Hepatocyte (in vitro differentiated cells): ENCODE results near the gene TSPEAR. TPM values are rescaled to one million over a fixed set of nuclear protein-coding genes. Genes with fewer than 3 reads are reported as not detected.
"Not testable (repeated sequence)": the region's sequence is repeated elsewhere in the genome, so short reads cannot be mapped to it uniquely, and the experiment has no call there.

Source experiments
- DNase-seq: peaks from one replicate; pipeline ENCODE4 v3.0.0-alpha.2; 2016; ENCODE audit warnings: low spot score
- H2AFZ ChIP-seq: fragments of 200-600 bp; sonication (generic); 2 replicates; pipeline ENCODE4 v1.6.0; 2016; ENCODE audit warnings: antibody characterized with exemption, mild to moderate bottlenecking
- H3K27ac ChIP-seq: fragments of 200-600 bp; sonication (generic); 2 replicates; pipeline ENCODE4 v1.5.1; 2016; ENCODE audit warnings: mild to moderate bottlenecking
- H3K27me3 ChIP-seq: fragments of 200-600 bp; sonication (generic); 2 replicates; pipeline ENCODE4 v1.6.1; 2016
- H3K36me3 ChIP-seq: fragments of 200-600 bp; sonication (generic); replicated peaks from 2 replicates; pipeline ENCODE4 v1.5.1; 2016; ENCODE audit warnings: low read depth; ENCODE audit not compliant: insufficient read depth
- H3K4me1 ChIP-seq: fragments of 200-600 bp; sonication (generic); 2 replicates; pipeline ENCODE4 v1.5.1; 2016; ENCODE audit warnings: mild to moderate bottlenecking, moderate library complexity; ENCODE audit not compliant: insufficient read depth
- H3K4me2 ChIP-seq: fragments of 200-600 bp; sonication (generic); 2 replicates; pipeline ENCODE4 v1.6.0; 2016
- H3K4me3 ChIP-seq: fragments of 200-600 bp; sonication (generic); 2 replicates; pipeline ENCODE4 v1.5.1; 2016; ENCODE audit warnings: mild to moderate bottlenecking
- H3K79me2 ChIP-seq: fragments of 200-600 bp; sonication (generic); 2 replicates; pipeline ENCODE4 v1.6.0; 2017; ENCODE audit warnings: mild to moderate bottlenecking
- H3K9me2 ChIP-seq: fragments of 200-600 bp; sonication (generic); replicated peaks from 2 replicates; pipeline ENCODE4 v1.6.0; 2017; ENCODE audit warnings: mild to moderate bottlenecking; ENCODE audit not compliant: insufficient read depth
- H3K9me3 ChIP-seq: fragments of 200-600 bp; sonication (generic); 2 replicates; pipeline ENCODE4 v1.5.1; 2016; ENCODE audit warnings: low read depth, mild to moderate bottlenecking
- H4K20me1 ChIP-seq: fragments of 200-600 bp; sonication (generic); 2 replicates; pipeline ENCODE4 v1.6.0; 2016; ENCODE audit warnings: mild to moderate bottlenecking; ENCODE audit not compliant: insufficient read depth, poor library complexity, severe bottlenecking
- CTCF ChIP-seq: fragments of 200-600 bp; sonication (generic); IDR thresholded peaks from 2 replicates; pipeline ENCODE4 v1.5.1; 2016; ENCODE audit warnings: antibody characterized with exemption, mild to moderate bottlenecking; ENCODE audit not compliant: poor library complexity
- EZH2 ChIP-seq: fragments of 200-600 bp; sonication (generic); IDR thresholded peaks from 2 replicates; pipeline ENCODE4 v1.6.1; 2016; ENCODE audit warnings: antibody characterized with exemption, mild to moderate bottlenecking, borderline replicate concordance
- EZH2phosphoT487 ChIP-seq: fragments of 200-600 bp; sonication (generic); IDR thresholded peaks from one replicate; pipeline ENCODE4 v1.6.1; 2018; ENCODE audit warnings: antibody characterized with exemption, mild to moderate bottlenecking, low read depth, moderate library complexity; ENCODE audit not compliant: unreplicated experiment, severe bottlenecking
- WGBS: methylation state at CpG from one replicate; pipeline ENCODE4 v1.1.6; 2016; ENCODE audit warnings: low lambda C conversion rate; ENCODE audit errors: missing lambda C conversion rate; 5-methylcytosine and 5-hydroxymethylcytosine counted together
- polyA plus RNA-seq: library from polyadenylated mRNA; unstranded; fragments of >200 nt; fragmentation: Nextera tagmentation; extraction: Ambion mirVana; gene quantifications from 2 replicates; pipeline ENCODE4 v1.2.1, GENCODE V29; 2016
- total RNA-seq: library from RNA; depleted of rRNA; stranded (reverse); fragments of >200 nt; gene quantifications from 2 replicates; pipeline ENCODE4 v1.2.3, GENCODE V29; 2014

The TSPEAR gene
- total and polyA plus RNA-seq, 2 experiments from 2014 or later, result 0.35 TPM; not detected in 1

DNA sequence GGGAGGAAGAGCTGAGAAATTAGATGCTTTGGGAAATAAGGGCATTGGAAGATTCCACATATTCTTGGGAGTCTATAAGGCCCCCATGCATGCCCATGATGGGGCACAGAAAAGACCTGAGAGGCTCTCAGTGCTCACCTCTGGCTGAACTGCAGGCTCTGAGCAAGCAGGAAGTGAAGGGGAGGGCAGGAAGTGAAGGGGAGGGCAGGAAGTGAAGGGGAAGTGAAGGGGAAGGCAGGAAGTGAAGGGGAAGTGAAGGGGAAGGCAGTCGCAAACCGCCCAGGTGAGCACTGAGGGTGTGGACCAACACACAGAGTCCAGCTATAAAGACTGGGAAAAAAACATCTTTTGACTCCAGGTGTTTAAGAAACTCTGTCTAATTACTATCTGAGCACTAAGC is 80.9 kb downstream of the TSPEAR start:
- Histone ChIP-seq H3K9me3 (no peaks in the 10 kb centered on the region), H3K4me2 (no peak overlapping the region), H3K79me2 (no peaks in the 10 kb centered on the region), H3K36me3 (no peaks in the 10 kb centered on the region), H3K9me2 (no peaks in the 10 kb centered on the region), H3K27me3 (no peaks in the 10 kb centered on the region), H3K4me3 (no peak overlapping the region), H3K4me1 (no peaks in the 10 kb centered on the region), H4K20me1 (no peaks in the 10 kb centered on the region), H2AFZ (no peak overlapping the region), H3K27ac (no peak overlapping the region)
- TF ChIP-seq CTCF, result no peak
- no peak for TF ChIP-seq EZH2phosphoT487
- TF ChIP-seq EZH2, result no peak
- DNase-seq, result no peak
- 100% methylated on average over 2 of the region's 2 CpGs for WGBS

GRCh38 chr21:44628707-44629391 is 82.5 kb downstream of the TSPEAR start:
- Histone ChIP-seq H3K27ac (no peak overlapping the region), H3K36me3 (no peaks in the 10 kb centered on the region), H3K4me2 (no peak overlapping the region), H3K4me1 (no peaks in the 10 kb centered on the region), H3K9me3 (no peaks in the 10 kb centered on the region), H3K9me2 (no peaks in the 10 kb centered on the region), H3K79me2 (no peaks in the 10 kb centered on the region), H4K20me1 (no peaks in the 10 kb centered on the region), H3K4me3 (no peak overlapping the region), H2AFZ (no peak overlapping the region), H3K27me3 (no peaks in the 10 kb centered on the region)
- DNase-seq, result no peak
- TF ChIP-seq EZH2phosphoT487 (no peak), EZH2 (no peak), CTCF (no peak)
- 82% methylated on average over 13 of the region's 18 CpGs for WGBS

- H4K20me1 ChIP-seq, H3K4me3 ChIP-seq, H3K4me1 ChIP-seq, H3K27me3 ChIP-seq, H3K4me2 ChIP-seq, H3K79me2 ChIP-seq, H3K36me3 ChIP-seq, H2AFZ ChIP-seq, H3K27ac ChIP-seq, H3K9me2 ChIP-seq, H3K9me3 ChIP-seq, DNase-seq: not testable (repeated sequence)
- WGBS, result 82% methylated on average over 12 of the region's 15 CpGs
Observed at GRCh38 chr21:44627831-44628233, 83.5 kb downstream of the TSPEAR start.

DNA sequence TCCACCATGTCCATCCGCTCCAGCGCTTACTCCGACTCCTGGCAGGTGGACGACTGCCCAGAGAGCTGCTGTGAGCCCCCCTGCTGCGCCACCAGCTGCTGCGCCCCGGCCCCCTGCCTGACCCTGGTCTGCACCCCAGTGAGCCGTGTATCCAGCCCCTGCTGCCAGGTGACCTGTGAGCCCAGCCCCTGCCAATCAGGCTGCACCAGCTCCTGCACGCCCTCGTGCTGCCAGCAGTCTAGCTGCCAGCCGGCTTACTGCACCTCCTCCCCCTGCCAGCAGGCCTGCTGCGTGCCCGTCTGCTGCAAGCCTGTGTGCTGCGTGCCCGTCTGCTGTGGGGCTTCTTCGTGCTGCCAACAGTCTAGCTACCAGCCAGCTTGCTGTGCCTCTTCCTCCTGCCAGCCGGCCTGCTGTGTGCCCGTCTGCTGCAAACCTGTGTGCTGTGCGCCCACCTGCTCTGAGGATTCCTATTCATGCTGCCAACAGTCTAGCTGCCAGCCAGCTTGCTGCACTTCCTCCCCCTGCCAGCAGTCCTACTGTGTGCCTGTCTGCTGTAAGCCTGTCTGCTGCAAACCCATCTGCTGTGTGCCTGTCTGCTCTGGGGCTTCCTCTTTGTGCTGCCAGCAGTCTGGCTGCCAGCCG is 84.1 kb downstream of the TSPEAR start:
- H3K4me2 ChIP-seq, DNase-seq, H3K9me2 ChIP-seq, H3K9me3 ChIP-seq, H2AFZ ChIP-seq, H3K27me3 ChIP-seq, H4K20me1 ChIP-seq, H3K79me2 ChIP-seq, H3K4me3 ChIP-seq, H3K36me3 ChIP-seq, H3K27ac ChIP-seq, H3K4me1 ChIP-seq: not testable (repeated sequence)
- WGBS, result 94% methylated on average over 20 of the region's 20 CpGs
